ENCODE results near the gene CD86. TPM values are rescaled to one million over a fixed set of nuclear protein-coding genes. Genes with fewer than 3 reads are reported as not detected.

CD86 gene
- polyA plus RNA-seq, 3 donors = 75.7 to 321 (median 273) TPM

GRCh38 chr3:122123850-122124249 is 68.7 kb downstream of the CD86 start:
- TF ChIP-seq CTCF (IDR thresholded peaks at IDR 0.05) = no peak
- Mint-ChIP-seq H3K27me3 (ENCODE audit: low read depth in 3 of 3) (peaks cover 0 to 2% (median 0%) of the 10 kb centered on the region in 3 donors), H3K4me1 (peaks cover 19% of the 10 kb centered on the region), H3K9me3 (peaks cover 4 to 23% (median 7%) of the 10 kb centered on the region in 7 donors), H3K27ac (peak overlapping the region; percentile 75 to 90 (median 87)), H3K36me3 (peaks cover 46 to 56% of the 10 kb centered on the region in 2 donors), H3K4me3 (peak overlapping the region in 1 of 2 donors; percentile 63)
- Histone ChIP-seq H3K27me3 (ENCODE audit: control insufficient read depth in 2 of 2, insufficient read depth in 2 of 2, low read length in 2 of 2) (no peaks in the 10 kb centered on the region), H3K4me3 (replicated peaks in 1 of 3; ENCODE audit: low read depth in 2 of 3, low read length in 3 of 3) (no peak overlapping the region), H4K20me1 (ENCODE audit: insufficient read depth, low read length) (no peaks in the 10 kb centered on the region), H3K4me2 (replicated peaks; ENCODE audit: extremely low read depth, low read length, poor library complexity, severe bottlenecking) (no peak overlapping the region), H3K79me2 (ENCODE audit: insufficient read depth, low read length) (no peaks in the 10 kb centered on the region), H3K27ac (ENCODE audit: low read depth in 1 of 2, low read length in 2 of 2) (peak overlapping the region in 1 of 2 donors; percentile 74), H3K9ac (ENCODE audit: insufficient read depth, low read length, poor library complexity, severe bottlenecking) (no peak overlapping the region), H3K36me3 (replicated peaks in 1 of 2; ENCODE audit: control insufficient read depth in 1 of 2, insufficient read depth in 2 of 2, low read length in 2 of 2) (peaks cover 22 to 32% of the 10 kb centered on the region in 2 donors), H3K9me3 (replicated peaks in 1 of 2; ENCODE audit: control insufficient read depth in 1 of 2, insufficient read depth in 1 of 2, low read length in 2 of 2) (peaks cover 0 to 6% of the 10 kb centered on the region in 2 donors), H2AFZ (ENCODE audit: insufficient read depth, low read depth, low read length, poor library complexity, severe bottlenecking) (no peak overlapping the region), H3K4me1 (ENCODE audit: control insufficient read depth in 1 of 2, insufficient read depth in 2 of 2, low read length in 2 of 2) (peaks cover 16 to 22% of the 10 kb centered on the region in 2 donors)
- WGBS (ENCODE audit: insufficient coverage) = 92% methylated on average over 1 of the region's 1 CpG
- intact Hi-C loops (cut with micrococcal nuclease) = no loop called here
- DNase-seq = peak; percentile 40 to 56 (median 51)

GRCh38 chr3:122132949-122133540 is 77.9 kb downstream of the CD86 start:
- Mint-ChIP-seq H3K4me1 (peaks cover 3% of the 10 kb centered on the region), H3K9me3 (peaks cover 0 to 14% (median 2%) of the 10 kb centered on the region in 7 donors), H3K27me3 (ENCODE audit: low read depth in 3 of 3) (peaks cover 1 to 6% (median 5%) of the 10 kb centered on the region in 3 donors), H3K27ac (no peak overlapping the region), H3K36me3 (no peaks in the 10 kb centered on the region), H3K4me3 (no peak overlapping the region)
- 100% methylated on average over 2 of the region's 7 CpGs for WGBS (ENCODE audit: insufficient coverage)
- H3K27me3 ChIP-seq (ENCODE audit: control insufficient read depth in 2 of 2, insufficient read depth in 2 of 2, low read length in 2 of 2) = no peaks in the 10 kb centered on the region
- H3K4me1 ChIP-seq (ENCODE audit: control insufficient read depth in 1 of 2, insufficient read depth in 2 of 2, low read length in 2 of 2) = no peaks in the 10 kb centered on the region
- no peak overlapping the region for H3K4me2 ChIP-seq (replicated peaks; ENCODE audit: extremely low read depth, low read length, poor library complexity, severe bottlenecking)
- H4K20me1 ChIP-seq (ENCODE audit: insufficient read depth, low read length) = no peaks in the 10 kb centered on the region
- no peaks in the 10 kb centered on the region for H3K9me3 ChIP-seq (replicated peaks in 1 of 2; ENCODE audit: control insufficient read depth in 1 of 2, insufficient read depth in 1 of 2, low read length in 2 of 2)
- no peaks in the 10 kb centered on the region for H3K36me3 ChIP-seq (replicated peaks in 1 of 2; ENCODE audit: control insufficient read depth in 1 of 2, insufficient read depth in 2 of 2, low read length in 2 of 2)
- H2AFZ ChIP-seq (ENCODE audit: insufficient read depth, low read depth, low read length, poor library complexity, severe bottlenecking) = no peak overlapping the region
- H3K9ac ChIP-seq (ENCODE audit: insufficient read depth, low read length, poor library complexity, severe bottlenecking) = no peak overlapping the region
- no peak for DNase-seq
- no peaks in the 10 kb centered on the region for H3K79me2 ChIP-seq (ENCODE audit: insufficient read depth, low read length)
- H3K27ac ChIP-seq (ENCODE audit: low read depth in 1 of 2, low read length in 2 of 2) = no peak overlapping the region
- intact Hi-C loops (cut with micrococcal nuclease) = no loop called here
- H3K4me3 ChIP-seq (replicated peaks in 1 of 3; ENCODE audit: low read depth in 2 of 3, low read length in 3 of 3) = no peak overlapping the region
- no peak for TF ChIP-seq CTCF (IDR thresholded peaks at IDR 0.05)

All from CD14-positive monocyte (primary cell).